ENCODE data around the gene FRAS1.

FRAS1 gene

DNA sequence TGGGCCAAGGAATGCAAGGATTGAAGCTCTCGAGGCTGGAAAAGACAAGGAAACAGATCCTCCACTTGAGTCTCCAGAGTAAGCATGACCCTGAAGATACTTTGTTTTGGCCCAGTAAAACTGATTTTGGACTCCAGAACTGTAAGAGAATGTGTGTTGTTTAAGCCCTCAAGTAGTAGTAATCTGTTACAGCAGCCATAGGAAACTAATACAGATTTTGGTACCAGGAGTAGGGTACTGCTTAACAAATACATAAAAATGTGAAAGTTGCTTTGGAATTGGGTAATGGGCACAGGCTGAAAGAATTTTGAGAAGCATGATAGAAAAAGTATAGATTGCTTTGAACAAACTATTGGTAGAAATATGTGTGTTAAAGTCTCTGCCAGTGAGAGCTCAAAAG is 17.4 kb upstream of the FRAS1 start:
- TF ChIP-seq CTCF (conservative IDR thresholded peaks at IDR 0.05; ENCODE audit: low read depth, low read length) = no peak
- DNase-seq (ENCODE audit: low read depth) = no peak
- H3K4me3 ChIP-seq (ENCODE audit: low read length) = no peak overlapping the region

DNA sequence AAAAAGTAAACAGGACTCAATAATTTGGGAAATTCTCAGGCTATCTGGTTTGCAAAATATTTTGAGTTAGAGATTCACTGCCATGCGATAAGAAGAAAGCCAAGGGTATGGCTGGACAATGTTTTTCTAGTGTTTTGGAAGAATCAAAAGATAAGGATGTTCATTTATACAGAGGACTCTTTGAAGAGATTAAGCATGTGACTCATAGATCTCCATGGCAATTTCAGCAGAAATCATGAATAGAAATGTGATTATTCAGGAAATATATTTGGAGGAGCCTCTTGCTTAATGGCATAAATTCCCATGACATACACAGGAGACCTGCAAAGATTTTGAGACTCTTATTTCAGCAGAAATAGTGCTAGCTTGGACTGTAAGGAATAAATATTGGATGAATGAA is 16.7 kb upstream of the FRAS1 start:
- no peak for TF ChIP-seq CTCF (conservative IDR thresholded peaks at IDR 0.05; ENCODE audit: low read depth, low read length)
- DNase-seq (ENCODE audit: low read depth) = no peak
- no peak overlapping the region for H3K4me3 ChIP-seq (ENCODE audit: low read length)

DNA sequence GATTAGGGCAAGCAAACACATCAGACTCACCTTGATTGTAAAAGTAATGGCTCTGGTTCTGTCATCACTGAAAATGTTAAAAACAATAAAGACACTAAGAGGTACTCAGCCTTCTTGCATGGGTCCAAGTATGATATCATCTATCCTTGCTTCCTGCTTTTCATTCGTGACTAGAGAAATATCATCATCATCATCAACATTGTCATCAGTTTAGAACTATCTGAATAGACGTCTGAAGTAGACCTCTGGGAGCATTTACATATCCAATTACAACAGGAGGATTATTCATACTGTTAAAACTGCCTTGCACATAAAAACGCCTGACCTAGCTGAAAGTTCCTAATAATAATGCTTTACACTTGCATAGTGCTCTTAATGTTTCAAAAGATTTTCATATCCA is 9.8 kb upstream of the FRAS1 start:
- no peak for DNase-seq (ENCODE audit: low read depth)
- no peak overlapping the region for H3K4me3 ChIP-seq (ENCODE audit: low read length)
- TF ChIP-seq CTCF (conservative IDR thresholded peaks at IDR 0.05; ENCODE audit: low read depth, low read length) = no peak

DNA sequence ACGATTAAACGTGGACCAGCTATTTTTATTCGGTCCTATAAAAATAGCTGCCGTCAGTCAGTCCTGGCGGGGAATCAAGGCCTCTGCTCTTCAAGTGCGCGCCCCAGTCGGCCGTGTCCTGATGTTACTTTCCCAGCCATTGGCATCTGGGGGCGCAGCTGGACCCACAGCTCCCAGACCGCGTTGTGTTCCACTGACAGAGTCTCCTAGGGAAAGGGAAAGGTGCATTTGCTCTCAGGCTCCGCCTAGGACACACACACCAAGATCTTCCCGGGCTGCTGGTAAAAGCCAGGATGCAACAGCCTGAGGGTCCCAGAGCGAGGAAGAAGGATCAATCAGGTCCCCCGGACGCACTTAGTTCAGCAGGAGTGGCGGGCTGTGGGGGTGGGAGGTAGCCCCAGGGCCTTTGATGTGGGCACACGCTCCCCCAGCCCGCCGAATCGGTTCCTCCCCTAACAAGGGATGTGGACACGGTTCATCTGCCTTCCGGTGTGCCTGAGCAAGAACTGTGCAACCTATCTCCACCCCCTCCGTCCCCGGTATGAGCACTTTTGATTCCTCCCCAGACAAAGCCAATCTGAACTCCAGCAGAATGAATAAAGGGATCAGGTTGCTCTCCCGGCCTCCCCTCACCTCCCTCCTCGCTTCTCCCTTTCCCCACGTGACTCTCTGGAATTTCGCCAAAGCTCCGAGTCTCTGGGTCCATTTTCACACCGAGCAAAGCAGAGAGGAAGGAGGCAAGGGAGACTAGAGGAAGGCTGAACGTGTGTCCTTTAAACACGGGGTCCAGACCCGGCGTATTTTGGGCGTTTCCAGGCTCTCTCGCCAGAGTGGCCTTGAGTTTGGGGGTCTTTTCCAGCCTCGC is 626 bp upstream of the FRAS1 start:
- TF ChIP-seq CTCF (conservative IDR thresholded peaks at IDR 0.05; ENCODE audit: low read depth, low read length) = peak; percentile 25
- peak overlapping the region; percentile 61 for H3K4me3 ChIP-seq (ENCODE audit: low read length)
- DNase-seq (ENCODE audit: low read depth) = no peak

DNA sequence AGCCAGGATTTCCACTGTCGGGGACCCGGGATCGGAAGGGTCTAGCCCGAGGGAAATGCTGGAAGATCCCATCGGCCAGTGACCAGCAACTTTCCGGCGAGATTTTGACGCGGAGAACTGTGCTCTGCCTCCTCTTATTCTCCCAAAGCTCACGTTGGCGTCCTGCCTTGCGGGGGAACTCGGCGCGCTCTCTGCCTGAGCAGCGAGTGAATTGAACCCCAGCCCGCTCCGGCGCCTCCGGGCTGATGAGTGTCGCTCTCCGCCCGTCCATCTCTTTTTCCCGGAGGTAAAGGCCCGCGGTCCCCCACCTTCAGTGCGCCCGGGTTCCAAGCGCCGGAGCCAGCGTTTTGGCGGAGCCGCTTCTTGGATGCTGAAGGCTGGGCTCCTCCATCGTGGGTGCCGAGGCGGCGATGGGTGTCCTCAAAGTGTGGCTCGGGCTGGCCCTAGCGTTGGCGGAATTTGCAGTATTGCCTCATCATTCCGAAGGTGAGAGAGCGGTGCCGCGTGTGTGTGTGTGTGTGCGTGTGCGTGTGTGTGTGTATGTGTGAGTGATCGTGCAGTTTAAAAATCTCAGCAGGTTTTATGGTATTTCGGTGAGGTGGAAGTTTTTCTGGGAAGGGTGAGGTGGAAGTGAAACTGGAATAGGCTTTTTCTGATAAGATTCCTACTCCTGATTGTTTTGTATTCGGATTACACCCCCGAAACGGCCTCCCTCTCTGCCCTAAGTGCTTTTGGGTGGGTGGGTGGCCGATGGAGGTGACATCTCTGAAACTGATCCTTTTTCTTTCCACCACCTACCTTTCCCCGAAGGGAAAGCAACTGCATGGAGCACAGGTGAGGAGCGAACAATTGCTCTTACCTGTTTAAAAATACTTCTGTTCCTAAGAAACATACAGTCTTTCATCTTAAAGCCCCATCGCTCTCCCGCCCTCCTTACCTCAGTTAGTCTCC is 752 bp downstream of the FRAS1 start:
- TF ChIP-seq CTCF (conservative IDR thresholded peaks at IDR 0.05; ENCODE audit: low read depth, low read length) = no peak
- H3K4me3 ChIP-seq (ENCODE audit: low read length) = peak overlapping the region; percentile 61
- DNase-seq (ENCODE audit: low read depth) = no peak

DNA sequence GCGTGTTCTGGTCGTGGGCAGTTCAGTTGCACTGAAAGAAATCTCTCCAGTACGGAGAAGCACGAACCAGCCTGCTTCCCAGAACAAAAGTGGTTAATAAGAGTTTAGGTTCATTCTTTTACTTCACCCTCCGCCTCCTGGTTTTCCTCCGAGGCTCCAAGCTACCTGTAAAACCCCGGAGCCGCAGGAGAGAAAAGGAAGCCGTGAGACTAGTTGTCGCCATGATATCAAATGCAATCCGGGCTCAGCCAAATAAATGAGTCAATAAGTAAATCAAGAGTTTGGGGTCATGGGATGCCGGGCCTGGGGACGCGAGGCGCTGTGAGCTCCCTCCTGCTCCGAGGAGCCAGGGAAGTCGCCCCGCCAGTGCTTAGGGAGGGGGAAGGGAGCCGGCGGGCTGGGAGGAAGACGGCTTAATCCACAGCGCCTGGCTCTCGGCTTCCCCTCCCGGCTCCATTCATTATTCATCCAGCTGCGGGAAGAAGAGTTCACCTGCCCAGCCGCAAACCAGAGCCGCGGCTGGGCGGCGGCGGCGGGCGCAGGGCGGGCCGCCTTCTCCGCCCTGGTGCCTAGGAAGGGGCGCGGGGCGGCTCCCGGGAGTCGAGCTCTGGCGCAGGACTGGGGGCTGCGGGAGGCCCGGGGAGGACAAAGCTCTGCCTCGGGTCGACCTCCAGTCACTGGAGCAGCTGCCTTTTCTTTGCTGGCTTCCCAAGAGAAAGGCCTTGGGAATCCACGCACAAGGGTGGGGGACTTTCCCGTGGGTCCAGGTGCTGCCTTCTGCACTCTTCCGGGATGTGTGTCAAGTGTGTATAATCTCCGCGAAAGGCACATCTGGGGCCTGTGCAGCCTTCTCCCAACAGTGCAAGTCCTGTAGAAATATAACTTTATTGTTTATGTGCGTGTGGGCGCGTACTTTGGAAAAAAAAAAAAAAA is 1.7 kb downstream of the FRAS1 start:
- no peak for DNase-seq (ENCODE audit: low read depth)
- no peak for TF ChIP-seq CTCF (conservative IDR thresholded peaks at IDR 0.05; ENCODE audit: low read depth, low read length)
- peak overlapping the region; percentile 61 for H3K4me3 ChIP-seq (ENCODE audit: low read length)
